K562 (cell line): ENCODE results near the gene DNAH17. TPM values are rescaled to one million over a fixed set of nuclear protein-coding genes. Genes with fewer than 3 reads are reported as not detected.

Experiments
- ATAC-seq: fragments of 200-7000 bp; cut with Tn5 transposase; 3 replicates; pipeline ENCODE4 v1.9.1; 2020; ENCODE audit warnings: moderate library complexity
- BruUV-seq: library from RNA; stranded (reverse); fragments of 400-500 nt; replicated peaks from 2 replicates; lab custom pipeline; 2021; lab: Mats Ljungman, UMichigan
- CTCF ChIA-PET: fragments of 300-600 bp; formaldehyde crosslinking; extraction: SDS; loops from one replicate; lab custom pipeline; 2021; ENCODE audit warnings: low intra/inter-chr PET ratio; lab: Yijun Ruan, JAX
- POLR2A ChIA-PET: fragments of 300-600, 350-650 bp; sonication (Branson Sonifier 250); formaldehyde crosslinking; extraction: SDS; loops from one replicate; lab custom pipeline; 2021; ENCODE audit warnings: antibody characterized with exemption, inconsistent platforms; lab: Yijun Ruan, JAX
- DNase-seq, 4 experiments: peaks; one replicate each; pipeline versions ENCODE4 v3.0.0 to v3.0.0-alpha.2; 2011 to 2018; ENCODE audit warnings: low spot score in 3 of 4, mixed read lengths in 3 of 4; ENCODE audit errors: extremely low read depth in 1 of 4
- FAIRE-seq: peaks from 2 replicates; lab custom pipeline; 2011; peaks lifted over from hg19 to GRCh38; lab: Jason Lieb, UNC
- H2AFZ ChIP-seq: 2 replicates; pipeline ENCODE4 v1.6.0; 2011; ENCODE audit warnings: low read depth, low read length, control low read depth, inconsistent platforms
- H3K27ac ChIP-seq: fragments of 200-600 bp; 3 replicates; pipeline ENCODE4 v1.8.0; 2011; ENCODE audit warnings: low read depth, mild to moderate bottlenecking, control low read depth, inconsistent platforms, low read length, moderate library complexity, mixed read lengths; ENCODE audit errors: extremely low read depth
- H3K27me3 ChIP-seq, 2 experiments: fragments of 300-600 bp in 1 of 2; 2 replicates in 1 of 2; 3 replicates in 1 of 2; pipeline versions ENCODE4 v1.6.0 to v1.8.0; 2011; ENCODE audit warnings: inconsistent platforms in 2 of 2, low read length in 2 of 2, mild to moderate bottlenecking in 1 of 2, mixed read lengths in 1 of 2, moderate library complexity in 1 of 2; ENCODE audit not compliant: control insufficient read depth in 2 of 2, insufficient read depth in 2 of 2
- H3K36me3 ChIP-seq: fragments of 300-600 bp; 3 replicates; pipeline ENCODE4 v1.8.0; 2011; ENCODE audit warnings: mild to moderate bottlenecking, low read length, inconsistent platforms; ENCODE audit not compliant: control insufficient read depth, insufficient read depth
- H3K4me1 ChIP-seq, 2 experiments: fragments of 200-600 bp in 1 of 2; replicated peaks in 1 of 2; 2 replicates in 1 of 2; 3 replicates in 1 of 2; pipeline versions ENCODE4 v1.5.1 to v1.8.0; 2011; ENCODE audit warnings: inconsistent platforms in 2 of 2, low read length in 2 of 2, mild to moderate bottlenecking in 1 of 2, mixed read lengths in 1 of 2, moderate library complexity in 1 of 2; ENCODE audit not compliant: control insufficient read depth in 2 of 2, insufficient read depth in 2 of 2
- H3K4me2 ChIP-seq: 2 replicates; pipeline ENCODE4 v1.6.1; 2011; ENCODE audit warnings: low read length, control low read depth, inconsistent platforms, mixed read lengths; ENCODE audit not compliant: insufficient read depth
- H3K4me3 ChIP-seq: fragments of 200-600 bp; sonication (generic), shearing (Covaris generic); 2 replicates; pipeline ENCODE4 v1.5.1; 2016; ENCODE audit warnings: control low read depth, inconsistent platforms
- H3K79me2 ChIP-seq: fragments of 200-600 bp; 3 replicates; pipeline ENCODE4 v1.8.0; 2011; ENCODE audit warnings: low read length, inconsistent platforms; ENCODE audit not compliant: control insufficient read depth, insufficient read depth
- H3K9ac ChIP-seq, 2 experiments: 2 replicates each; pipeline versions ENCODE4 v1.6.0 to v1.6.1; 2011; ENCODE audit warnings: low read depth in 2 of 2, low read length in 2 of 2, control low read depth in 1 of 2, inconsistent platforms in 1 of 2, mild to moderate bottlenecking in 1 of 2, mixed read lengths in 1 of 2; ENCODE audit not compliant: insufficient read depth in 1 of 2
- H3K9me1 ChIP-seq: one replicate; pipeline ENCODE4 v1.6.0; 2011; ENCODE audit warnings: inconsistent platforms, mild to moderate bottlenecking, low read length, moderate library complexity; ENCODE audit not compliant: control insufficient read depth, insufficient read depth
- H3K9me3 ChIP-seq: replicated peaks from 2 replicates; pipeline ENCODE4 v1.5.1; 2011; ENCODE audit warnings: low read depth, low read length, inconsistent platforms; ENCODE audit not compliant: control insufficient read depth, insufficient read depth
- H4K20me1 ChIP-seq: replicated peaks from 2 replicates; pipeline ENCODE4 v1.6.1; 2011; ENCODE audit warnings: low read length, inconsistent platforms, mixed read lengths; ENCODE audit not compliant: control insufficient read depth, insufficient read depth
- EZH2 ChIP-seq: IDR thresholded peaks from 2 replicates; pipeline ENCODE4 v1.6.1; 2012; ENCODE audit warnings: low read depth, mild to moderate bottlenecking, inconsistent platforms, low read length, borderline replicate concordance
- POLR3A ChIP-seq: IDR thresholded peaks from 2 replicates; pipeline ENCODE4 v1.6.1; 2011; ENCODE audit warnings: borderline replicate concordance, mild to moderate bottlenecking, moderate library complexity; ENCODE audit not compliant: insufficient read length, insufficient read depth; ENCODE audit errors: extremely low read depth
- RBM15 ChIP-seq: fragments of 200-400 bp; formaldehyde crosslinking; IDR thresholded peaks from 2 replicates; pipeline ENCODE4 v1.6.1; 2018; ENCODE audit warnings: mild to moderate bottlenecking, low read length, moderate library complexity; ENCODE audit not compliant: insufficient read depth
- TCF7L2 ChIP-seq: fragments of 150-350 bp; IDR thresholded peaks from 2 replicates; pipeline ENCODE4 v1.6.1; 2016; ENCODE audit warnings: low read depth, mild to moderate bottlenecking, low read length, moderate library complexity
- TGIF2 ChIP-seq: sonication (generic); formaldehyde crosslinking; IDR thresholded peaks from 2 replicates; pipeline ENCODE4 v1.8.1; 2022; ENCODE audit warnings: mild to moderate bottlenecking, missing genetic modification reagents, moderate library complexity
- ZKSCAN1 ChIP-seq: fragments of 150-350 bp; IDR thresholded peaks from 2 replicates; pipeline ENCODE4 v1.6.1; 2016; ENCODE audit warnings: low read depth, low read length
- ZNF184 ChIP-seq: sonication (generic); formaldehyde crosslinking; IDR thresholded peaks from 2 replicates; pipeline ENCODE4 v1.5.0; 2020; ENCODE audit warnings: missing genetic modification reagents
- ZNF197 ChIP-seq: fragments of 200-800 bp; sonication (Bioruptor generic); IDR thresholded peaks from 2 replicates; pipeline ENCODE4 v1.6.1; 2016; ENCODE audit warnings: low read depth, missing genetic modification characterization, missing compliant biosample characterization
- ZNF24 ChIP-seq: fragments of 450-650 bp; IDR thresholded peaks from 2 replicates; pipeline ENCODE4 v1.6.1; 2016
- ZNF561 ChIP-seq: fragments of 450-650 bp; formaldehyde crosslinking; conservative IDR thresholded peaks from 2 replicates; pipeline ENCODE4 v1.4.0; 2020; ENCODE audit warnings: mild to moderate bottlenecking, moderate library complexity
- WGBS: fragments of 100-300 bp; shearing (Covaris generic); methylation state at CpG from one replicate; pipeline ENCODE4 v1.1.6; 2016; ENCODE audit warnings: low coverage, mixed read lengths; ENCODE audit not compliant: insufficient coverage; ENCODE audit errors: missing lambda C conversion rate; 5-methylcytosine and 5-hydroxymethylcytosine counted together
- in situ Hi-C: fragments of 300-500 bp; cut with MboI; formaldehyde crosslinking; loops from 4 replicates; pipeline ENCODE4 v1.15.0; 2018; ENCODE audit warnings: inconsistent platforms, mixed read lengths
- intact Hi-C: fragments of 100-400 bp; cut with micrococcal nuclease; formaldehyde crosslinking; loops from 2 replicates; pipeline ENCODE4 v1.14.2; 2022
- polyA plus RNA-seq, 8 experiments: library from polyadenylated mRNA; depleted of rRNA in 4 of 8; stranded (reverse) in 5 of 8; unstranded in 3 of 8; fragments of >200 nt; fragmentation: Nextera tagmentation in 2 of 8; fragmentation: Illumina TruSeq in 1 of 8; extraction: Ambion mirVana in 2 of 8; extraction: Trizol in 1 of 8; gene quantifications; 2 replicates each; pipeline versions ENCODE4 v1.2.1 to v1.2.3, GENCODE V29; 2011 to 2014; ENCODE audit warnings: inconsistent platforms in 1 of 8, missing spikeins in 1 of 8
- total RNA-seq, 7 experiments: library from RNA; depleted of rRNA in 6 of 7; stranded (reverse); fragments of >200 nt in 6 of 7; fragmentation: Illumina TruSeq in 2 of 7; extraction: Trizol in 2 of 7; gene quantifications; 2 replicates each; pipeline versions ENCODE4 v1.2.1 to v1.2.3, GENCODE V29; 2011 to 2021; ENCODE audit warnings: low replicate concordance in 1 of 7
- TF ChIP-seq, protein P1 (sequence below): fragments of 250-450 bp; sonication (Bioruptor Pico); IDR thresholded peaks from 2 replicates; pipeline ENCODE4 v1.5.0; 2021; ENCODE audit warnings: mild to moderate bottlenecking, moderate library complexity
- TF ChIP-seq, protein P2 (sequence below): fragments of 250-450 bp; sonication (Bioruptor Pico); IDR thresholded peaks from 2 replicates; pipeline ENCODE4 v1.4.0; 2020
- TF ChIP-seq, protein P3 (sequence below): sonication (generic); formaldehyde crosslinking; IDR thresholded peaks from 2 replicates; pipeline ENCODE4 v1.8.1; 2023; ENCODE audit warnings: mild to moderate bottlenecking, missing genetic modification reagents
- TF ChIP-seq, protein P4 (sequence below): sonication (generic); formaldehyde crosslinking; IDR thresholded peaks from 2 replicates; pipeline ENCODE4 v1.5.0; 2020; ENCODE audit warnings: missing genetic modification reagents

DNAH17 gene
- total and polyA plus RNA-seq, 9 of the 15 experiments (the other 6 are each of a cell fraction or from before 2014, with no cell fraction given) = under 0.01 to 0.06 (median 0.03) TPM; not detected in 5

DNA sequence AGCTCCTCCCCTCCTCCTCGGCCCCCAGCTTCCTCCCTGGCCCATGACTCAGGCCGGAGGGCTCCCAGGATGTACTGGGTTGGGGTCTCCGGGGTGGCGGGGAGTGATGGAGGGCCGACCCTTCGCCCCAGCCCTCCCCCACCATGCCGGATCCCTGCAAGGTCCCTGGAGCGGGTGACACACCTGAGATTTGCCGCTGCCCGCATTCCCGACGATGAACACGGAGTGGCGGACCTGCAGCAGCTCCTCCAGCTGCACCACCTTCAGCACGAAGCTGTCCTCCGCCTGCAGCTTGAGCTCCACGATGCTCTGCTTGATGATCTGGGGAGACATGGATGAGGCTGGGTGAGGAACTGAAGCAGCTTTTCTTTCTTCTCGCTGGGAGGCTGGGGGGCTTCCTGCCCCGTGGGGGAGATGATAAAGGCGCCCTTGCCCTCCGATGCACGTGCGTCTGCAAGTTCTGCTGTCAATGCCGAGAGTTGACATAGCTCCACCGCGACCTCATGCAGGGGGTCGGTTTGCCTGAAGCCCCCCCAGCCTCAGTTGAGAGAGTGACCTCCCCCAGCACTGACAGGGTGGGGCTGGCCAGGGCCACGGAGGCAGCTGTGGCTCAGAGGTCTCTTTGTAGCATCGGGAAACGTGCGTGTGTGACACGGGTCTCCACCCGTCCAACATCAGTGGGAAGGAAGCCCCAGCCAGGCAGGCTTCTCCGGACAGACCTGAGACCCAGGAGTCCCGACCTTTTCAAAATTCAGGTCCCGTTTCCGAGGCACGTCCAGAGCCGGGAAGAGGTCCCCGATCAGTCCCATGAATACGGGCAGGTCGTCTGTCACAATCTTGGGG lies 83.1 kb downstream of the DNAH17 start:
- H3K4me2 ChIP-seq = no peak overlapping the region
- DNase-seq (no peak), ATAC-seq (no peak), FAIRE-seq (no peak)
- peaks cover 12% of the 10 kb centered on the region for H4K20me1 ChIP-seq
- no TSS peak for BruUV-seq
- POLR2A ChIA-PET = interaction anchor here (0.5 to 1.1 kb wide), 2 partner anchors 48 to 93 kb away, joined by 3 to 4 read pairs; no protein-coding TSS in a partner anchor
- H3K4me1 ChIP-seq = peaks cover 0 to 16% of the 10 kb centered on the region in 2 experiments; a peak in 2 of 5 replicates
- intact Hi-C loops (no loop called here), in situ Hi-C loops (no loop called here)
- no peak for TF ChIP-seq ZNF561 (CRISPR knock-in tag)
- no peak for TF ChIP-seq TCF7L2
- TF ChIP-seq, protein P1, sequence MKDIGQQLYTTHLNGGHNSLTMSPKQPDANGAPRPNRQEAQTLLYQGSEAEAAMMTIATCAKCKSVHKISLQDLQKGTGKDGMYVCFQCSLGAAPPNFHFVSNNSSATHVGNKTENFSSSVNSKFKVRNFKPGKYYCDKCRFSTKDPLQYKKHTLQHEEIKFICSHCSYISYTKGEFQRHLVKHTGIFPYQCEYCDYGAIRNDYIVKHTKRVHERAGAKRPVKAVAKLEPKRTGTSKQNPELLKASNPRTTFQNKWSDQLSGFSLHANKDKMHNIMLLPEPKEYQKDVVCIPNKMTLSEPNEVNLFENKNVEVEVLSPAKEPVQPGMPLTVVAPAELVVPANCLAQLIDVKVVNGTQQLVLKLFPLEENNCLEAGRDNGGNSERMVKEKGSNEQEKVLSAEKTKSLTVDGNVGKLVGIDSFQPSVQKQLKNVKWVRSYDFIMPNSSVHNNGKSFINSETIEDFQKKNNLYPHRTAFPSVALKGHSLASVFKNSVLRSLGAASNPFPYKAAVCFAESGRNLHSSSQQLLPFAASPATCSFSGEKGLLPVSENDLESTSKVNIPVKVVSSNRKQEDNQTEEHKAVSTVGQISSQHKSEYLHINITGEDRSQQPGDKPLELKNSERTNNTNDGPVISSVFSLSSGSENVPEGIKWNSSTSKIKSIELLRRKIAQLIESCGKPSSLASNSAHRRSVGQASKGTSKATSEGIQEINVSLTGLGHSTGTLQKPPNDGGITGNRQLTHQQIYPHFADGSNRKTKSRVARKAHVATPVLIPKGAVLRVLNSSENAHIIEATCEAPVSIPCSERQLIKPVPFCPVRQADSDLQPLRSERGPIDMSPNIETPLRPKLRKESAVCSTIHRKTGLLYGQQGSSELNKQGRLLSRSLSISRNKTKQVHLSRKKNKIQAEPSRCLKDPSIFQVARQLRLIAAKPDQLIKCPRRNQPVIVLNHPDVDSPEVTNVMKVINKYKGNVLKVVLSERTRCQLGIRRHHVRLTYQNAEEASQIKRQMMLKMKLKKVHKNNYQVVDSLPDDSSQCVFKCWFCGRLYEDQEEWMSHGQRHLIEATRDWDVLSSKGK = no peak
- no peak for TF ChIP-seq ZNF184 (CRISPR knock-in tag)
- TF ChIP-seq EZH2 = no peak
- no peak for TF ChIP-seq TGIF2 (CRISPR knock-in tag)
- no peak for TF ChIP-seq POLR3A
- no peak for TF ChIP-seq ZNF197 (CRISPR knock-in tag)
- TF ChIP-seq, protein P2, sequence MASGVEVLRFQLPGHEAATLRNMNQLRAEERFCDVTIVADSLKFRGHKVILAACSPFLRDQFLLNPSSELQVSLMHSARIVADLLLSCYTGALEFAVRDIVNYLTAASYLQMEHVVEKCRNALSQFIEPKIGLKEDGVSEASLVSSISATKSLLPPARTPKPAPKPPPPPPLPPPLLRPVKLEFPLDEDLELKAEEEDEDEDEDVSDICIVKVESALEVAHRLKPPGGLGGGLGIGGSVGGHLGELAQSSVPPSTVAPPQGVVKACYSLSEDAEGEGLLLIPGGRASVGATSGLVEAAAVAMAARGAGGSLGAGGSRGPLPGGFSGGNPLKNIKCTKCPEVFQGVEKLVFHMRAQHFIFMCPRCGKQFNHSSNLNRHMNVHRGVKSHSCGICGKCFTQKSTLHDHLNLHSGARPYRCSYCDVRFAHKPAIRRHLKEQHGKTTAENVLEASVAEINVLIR (CRISPR knock-in tag) = no peak
- TF ChIP-seq, protein P3, sequence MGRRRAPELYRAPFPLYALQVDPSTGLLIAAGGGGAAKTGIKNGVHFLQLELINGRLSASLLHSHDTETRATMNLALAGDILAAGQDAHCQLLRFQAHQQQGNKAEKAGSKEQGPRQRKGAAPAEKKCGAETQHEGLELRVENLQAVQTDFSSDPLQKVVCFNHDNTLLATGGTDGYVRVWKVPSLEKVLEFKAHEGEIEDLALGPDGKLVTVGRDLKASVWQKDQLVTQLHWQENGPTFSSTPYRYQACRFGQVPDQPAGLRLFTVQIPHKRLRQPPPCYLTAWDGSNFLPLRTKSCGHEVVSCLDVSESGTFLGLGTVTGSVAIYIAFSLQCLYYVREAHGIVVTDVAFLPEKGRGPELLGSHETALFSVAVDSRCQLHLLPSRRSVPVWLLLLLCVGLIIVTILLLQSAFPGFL (CRISPR knock-in tag) = no peak
- TF ChIP-seq, protein P4, sequence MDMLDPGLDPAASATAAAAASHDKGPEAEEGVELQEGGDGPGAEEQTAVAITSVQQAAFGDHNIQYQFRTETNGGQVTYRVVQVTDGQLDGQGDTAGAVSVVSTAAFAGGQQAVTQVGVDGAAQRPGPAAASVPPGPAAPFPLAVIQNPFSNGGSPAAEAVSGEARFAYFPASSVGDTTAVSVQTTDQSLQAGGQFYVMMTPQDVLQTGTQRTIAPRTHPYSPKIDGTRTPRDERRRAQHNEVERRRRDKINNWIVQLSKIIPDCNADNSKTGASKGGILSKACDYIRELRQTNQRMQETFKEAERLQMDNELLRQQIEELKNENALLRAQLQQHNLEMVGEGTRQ = no peak
- no peak for TF ChIP-seq RBM15
- TF ChIP-seq ZNF24 = no peak
- TF ChIP-seq ZKSCAN1 = no peak
- no peak overlapping the region for H2AFZ ChIP-seq
- WGBS = 2% methylated on average over 40 of the region's 42 CpGs
- no peak overlapping the region for H3K9ac ChIP-seq
- H3K9me1 ChIP-seq = no peaks in the 10 kb centered on the region
- no peaks in the 10 kb centered on the region for H3K36me3 ChIP-seq
- H3K27ac ChIP-seq = no peak overlapping the region
- no peak overlapping the region for H3K4me3 ChIP-seq
- no peaks in the 10 kb centered on the region for H3K79me2 ChIP-seq
- CTCF ChIA-PET = interaction anchor here (0.6 to 1.0 kb wide), 2 partner anchors 305 to 335 kb away, joined by 3 read pairs; no protein-coding TSS in a partner anchor
- no peaks in the 10 kb centered on the region for H3K9me3 ChIP-seq
- peaks cover 53 to 78% of the 10 kb centered on the region in 2 experiments for H3K27me3 ChIP-seq
